Activated CD8-positive, alpha-beta memory T cell treated with anti-CD3 and anti-CD28 coated beads, Interleukin-2, amount 10 ng/mL, durations not matched to agents 7 days and 5 days (primary cell): ENCODE results near the gene CFAP46. TPM values are rescaled to one million over a fixed set of nuclear protein-coding genes. Genes with fewer than 3 reads are reported as not detected.
"Not testable (repeated sequence)": the region's sequence is repeated elsewhere in the genome, so short reads cannot be mapped to it uniquely, and the experiment has no call there.

Experiments used
- ATAC-seq: fragments of 150-1000 bp; cut with Tn5 transposase; one replicate; pipeline ENCODE4 v1.10.0; 2021; ENCODE audit warnings: moderate library complexity
- CTCF ChIA-PET: fragments of 350-600 bp; sonication (Branson Sonifier 250); formaldehyde crosslinking; loops from one replicate; lab custom pipeline; 2021; ENCODE audit warnings: antibody characterized with exemption; lab: Charles Lee
- DNase-seq: peaks from one replicate; pipeline ENCODE4 v3.0.0-alpha.2; 2020
- H3K27ac Mint-ChIP-seq: one replicate; pipeline ENCODE4 v1.8.0; 2021; ENCODE audit warnings: mild to moderate bottlenecking, mixed read lengths
- H3K27me3 Mint-ChIP-seq: one replicate; pipeline ENCODE4 v1.8.0; 2021; ENCODE audit warnings: mixed read lengths
- H3K36me3 Mint-ChIP-seq: one replicate; pipeline ENCODE4 v1.8.0; 2021; ENCODE audit warnings: mild to moderate bottlenecking, mixed read lengths
- H3K4me1 Mint-ChIP-seq: one replicate; pipeline ENCODE4 v1.8.0; 2021; ENCODE audit warnings: mixed read lengths
- H3K4me3 Mint-ChIP-seq: one replicate; pipeline ENCODE4 v1.8.0; 2021; ENCODE audit warnings: mild to moderate bottlenecking, moderate library complexity, mixed read lengths
- H3K9me3 Mint-ChIP-seq: one replicate; pipeline ENCODE4 v1.8.0; 2022; ENCODE audit warnings: low read depth, mixed read lengths
- total RNA-seq, 2 experiments: library from RNA; stranded (reverse); gene quantifications; one replicate each; pipeline ENCODE4 v1.2.3, GENCODE V29; 2021

CFAP46 gene
- total RNA-seq, 2 experiments from 2014 or later, result not detected

DNA sequence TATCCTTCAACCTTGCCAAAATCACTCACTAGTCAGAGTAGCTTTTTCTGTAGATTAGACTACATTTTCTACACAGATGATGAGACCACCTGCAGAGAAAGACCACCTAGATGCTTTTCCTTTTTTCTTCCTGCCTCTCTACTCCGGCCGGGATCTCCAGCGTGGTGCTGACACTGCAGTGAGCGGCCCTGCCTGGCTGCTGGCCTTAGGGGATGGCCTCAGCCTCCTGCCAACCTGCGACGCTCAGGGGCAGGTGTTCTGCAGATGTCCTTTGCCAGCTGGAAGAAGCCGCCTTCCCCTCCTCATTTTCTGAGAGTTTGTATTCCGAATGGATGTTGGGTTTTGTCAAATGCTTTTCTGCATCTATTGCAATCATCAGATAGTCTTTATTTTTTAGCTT is 113.0 kb downstream of the CFAP46 start:
- ATAC-seq (no peak), DNase-seq (no peak)
- no peaks in the 10 kb centered on the region for H3K9me3 Mint-ChIP-seq
- peaks cover 4% of the 10 kb centered on the region for H3K27me3 Mint-ChIP-seq
- no peaks in the 10 kb centered on the region for H3K4me1 Mint-ChIP-seq
- peaks cover 2% of the 10 kb centered on the region for H3K36me3 Mint-ChIP-seq
- H3K4me3 Mint-ChIP-seq, result no peak overlapping the region
- no peak overlapping the region for H3K27ac Mint-ChIP-seq
- CTCF ChIA-PET, result no interaction called here

DNA sequence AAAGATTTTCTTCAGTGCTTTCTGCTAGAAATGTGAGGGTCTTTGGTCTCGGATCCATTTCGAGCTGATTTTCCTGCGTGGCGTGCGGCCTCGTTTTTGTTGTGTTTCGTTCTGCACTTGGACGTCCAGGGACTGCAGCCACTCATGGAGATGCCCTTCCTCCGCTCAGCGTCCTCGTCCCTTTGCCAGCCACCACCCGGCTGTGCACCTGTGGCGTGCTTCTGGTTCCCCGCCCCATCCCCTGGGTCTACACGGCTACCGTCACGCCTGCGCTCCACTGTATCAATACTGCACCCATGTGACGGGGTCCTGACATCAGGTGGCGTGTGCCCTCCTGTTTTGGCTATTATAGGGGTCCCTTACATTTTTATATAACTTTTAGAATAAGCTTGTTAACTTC is 113.7 kb downstream of the CFAP46 start:
- Mint-ChIP-seq H3K36me3 (peaks cover 2% of the 10 kb centered on the region), H3K27me3 (peaks cover 4% of the 10 kb centered on the region), H3K4me3 (no peak overlapping the region), H3K9me3 (no peaks in the 10 kb centered on the region), H3K4me1 (no peaks in the 10 kb centered on the region), H3K27ac (no peak overlapping the region)
- ATAC-seq (no peak), DNase-seq (peak; percentile 30)
- CTCF ChIA-PET, result no interaction called here

DNA sequence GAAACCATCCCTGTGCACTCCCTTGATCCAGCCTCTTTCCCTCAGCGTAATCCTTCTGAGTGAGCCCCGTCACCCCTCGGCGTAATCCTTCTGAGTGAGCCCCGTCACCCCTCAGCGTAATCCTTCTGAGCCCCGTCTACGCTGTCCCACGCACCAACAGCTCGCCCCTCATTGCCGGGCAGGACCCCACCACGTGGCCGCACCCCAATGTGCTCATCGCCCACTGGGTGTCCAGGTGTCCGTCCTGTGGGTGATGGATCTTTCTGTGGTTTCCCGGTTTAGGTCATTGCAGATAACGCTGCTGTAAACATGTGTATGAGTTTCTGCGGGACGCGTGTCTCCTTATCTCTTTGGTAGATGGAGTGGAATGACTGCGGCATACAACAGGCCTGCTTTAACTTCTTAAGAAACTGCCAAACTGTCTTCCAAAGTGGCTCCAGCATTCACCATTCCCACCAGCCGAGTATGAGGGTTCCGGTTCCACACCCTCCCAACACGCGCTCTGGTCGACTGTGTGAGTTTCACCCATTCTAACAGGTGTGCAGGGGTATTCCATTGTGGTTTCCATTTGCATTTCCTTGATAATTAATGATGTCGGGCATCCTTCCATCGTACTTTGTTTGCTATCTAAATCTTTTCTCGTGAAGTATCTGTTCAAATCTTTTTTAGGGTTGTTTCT is 114.4 kb downstream of the CFAP46 start:
- ATAC-seq (no peak), DNase-seq (no peak)
- Mint-ChIP-seq H3K4me3 (no peak overlapping the region), H3K27ac (no peak overlapping the region), H3K36me3 (peaks cover 2% of the 10 kb centered on the region), H3K4me1 (no peaks in the 10 kb centered on the region), H3K9me3 (no peaks in the 10 kb centered on the region), H3K27me3 (peaks cover 4% of the 10 kb centered on the region)
- CTCF ChIA-PET, result no interaction called here

DNA sequence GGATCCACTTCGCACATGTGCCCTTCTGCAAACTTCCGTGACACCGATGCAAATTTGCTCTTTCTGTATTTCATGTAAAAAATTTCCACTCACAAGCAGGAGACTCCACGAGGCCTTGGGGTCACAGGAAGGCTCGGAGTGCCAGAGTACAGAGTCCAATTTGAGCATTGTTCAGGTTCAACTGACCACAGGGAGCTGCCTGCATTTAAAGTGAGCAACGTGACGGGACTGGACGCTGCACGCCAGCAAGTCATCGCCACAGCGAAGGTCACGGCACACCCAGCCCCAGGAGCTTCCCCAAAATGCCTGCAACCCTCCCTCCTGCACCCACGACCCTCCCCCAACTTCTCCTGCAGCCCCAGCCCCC is 115.0 kb downstream of the CFAP46 start:
- Mint-ChIP-seq H3K27ac (no peak overlapping the region), H3K27me3 (peaks cover 4% of the 10 kb centered on the region), H3K4me1 (no peaks in the 10 kb centered on the region), H3K9me3 (no peaks in the 10 kb centered on the region), H3K4me3 (no peak overlapping the region), H3K36me3 (peaks cover 2% of the 10 kb centered on the region)
- CTCF ChIA-PET, result no interaction called here
- DNase-seq, result no peak
- ATAC-seq, result no peak

DNA sequence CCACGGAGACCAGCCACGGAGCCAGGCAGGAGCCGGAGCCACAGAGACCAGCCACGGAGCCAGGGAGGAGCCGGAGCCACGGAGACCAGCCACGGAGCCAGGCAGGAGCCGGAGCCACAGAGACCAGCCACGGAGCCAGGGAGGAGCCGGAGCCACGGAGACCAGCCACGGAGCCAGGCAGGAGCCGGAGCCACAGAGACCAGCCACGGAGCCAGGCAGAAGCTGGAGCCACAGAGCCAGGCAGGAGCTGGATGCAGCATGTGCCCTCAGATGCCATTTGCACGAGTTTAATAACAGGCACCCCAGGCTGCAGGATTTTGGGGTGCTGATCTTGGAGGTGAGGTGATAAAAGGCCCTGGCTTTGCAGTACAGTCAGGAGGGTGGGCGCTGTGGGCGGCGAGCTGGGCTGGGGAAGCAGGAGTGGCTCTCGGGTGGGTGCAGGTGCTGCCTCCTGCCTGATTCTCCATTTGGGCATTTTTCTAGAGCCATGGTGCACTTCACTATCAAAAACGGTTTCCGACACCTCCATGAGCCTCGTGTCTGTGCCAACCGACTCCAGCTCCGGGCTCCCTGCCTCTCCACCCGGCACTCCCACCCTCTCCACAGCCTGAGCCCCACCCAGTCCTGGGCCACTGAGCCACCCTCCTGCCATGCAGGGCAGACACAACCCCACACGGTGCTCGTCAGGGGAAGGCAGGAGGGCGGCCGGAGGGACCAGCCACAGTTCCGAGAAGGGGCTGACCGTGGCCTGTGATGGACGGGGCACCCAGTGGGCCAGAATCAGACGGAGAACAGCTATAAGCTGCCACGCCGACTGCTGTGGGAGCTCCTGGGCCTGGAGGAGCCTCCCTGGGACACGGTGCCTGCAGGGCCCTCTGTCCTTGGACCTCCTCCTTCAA is 115.6 kb downstream of the CFAP46 start:
- H3K36me3 Mint-ChIP-seq, result peaks cover 2% of the 10 kb centered on the region
- no peaks in the 10 kb centered on the region for H3K4me1 Mint-ChIP-seq
- no peak overlapping the region for H3K27ac Mint-ChIP-seq
- no peaks in the 10 kb centered on the region for H3K9me3 Mint-ChIP-seq
- H3K27me3 Mint-ChIP-seq, result peaks cover 4% of the 10 kb centered on the region
- CTCF ChIA-PET, result no interaction called here
- no peak overlapping the region for H3K4me3 Mint-ChIP-seq
- ATAC-seq, result no peak
- DNase-seq, result no peak

DNA sequence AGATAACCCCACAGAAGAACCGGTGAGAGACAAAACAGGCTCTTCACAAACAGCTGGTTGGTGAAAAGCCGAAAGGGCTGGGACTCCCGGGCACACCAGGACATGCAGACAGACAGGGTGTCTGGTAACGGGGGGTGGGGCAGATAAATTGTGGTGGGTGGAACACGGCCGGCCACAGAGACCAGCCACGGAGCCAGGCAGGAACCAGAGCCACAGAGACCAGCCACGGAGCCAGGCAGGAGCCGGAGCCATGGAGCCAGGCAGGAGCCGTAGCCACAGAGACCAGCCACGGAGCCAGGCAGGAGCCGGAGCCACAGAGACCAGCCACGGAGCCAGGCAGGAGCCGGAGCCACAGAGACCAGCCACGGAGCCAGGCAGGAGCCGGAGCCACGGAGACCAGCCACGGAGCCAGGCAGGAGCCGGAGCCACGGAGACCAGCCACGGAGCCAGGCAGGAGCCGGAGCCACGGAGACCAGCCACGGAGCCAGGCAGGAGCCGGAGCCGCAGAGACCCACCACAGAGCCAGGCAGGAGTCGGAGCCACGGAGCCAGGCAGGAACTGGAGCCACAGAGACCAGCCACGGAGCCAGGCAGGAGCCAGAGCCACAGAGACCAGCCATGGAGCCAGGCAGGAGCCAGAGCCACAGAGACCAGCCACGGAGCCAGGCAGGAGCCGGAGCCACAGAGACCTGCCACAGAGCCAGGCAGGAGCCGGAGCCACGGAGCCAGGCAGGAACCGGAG is 116.4 kb downstream of the CFAP46 start:
- ATAC-seq, H3K36me3 Mint-ChIP-seq, H3K27ac Mint-ChIP-seq, H3K4me3 Mint-ChIP-seq, H3K9me3 Mint-ChIP-seq, H3K4me1 Mint-ChIP-seq, H3K27me3 Mint-ChIP-seq, CTCF ChIA-PET, DNase-seq: not testable (repeated sequence)

DNA sequence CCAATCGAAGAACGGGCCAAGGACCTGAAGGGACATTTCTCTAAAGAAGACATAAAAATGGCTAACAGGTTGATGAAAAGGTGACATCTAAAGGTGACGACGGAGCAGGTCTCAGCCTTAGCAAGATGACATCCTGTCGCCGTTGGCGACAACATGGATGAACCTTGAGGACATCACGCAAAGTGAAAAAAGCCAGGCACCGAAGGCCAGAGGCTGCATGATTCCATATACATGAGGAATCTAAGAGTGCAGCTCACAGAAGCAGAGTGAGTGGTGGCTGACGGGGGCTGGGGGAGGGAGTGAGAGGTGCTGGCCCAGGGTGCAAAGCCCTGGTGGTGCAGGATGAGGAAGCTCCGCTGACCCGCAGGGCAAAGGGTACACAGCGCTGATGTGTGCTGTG is 122.3 kb downstream of the CFAP46 start:
- Mint-ChIP-seq H3K27me3 (no peaks in the 10 kb centered on the region), H3K4me1 (no peaks in the 10 kb centered on the region), H3K4me3 (no peak overlapping the region), H3K36me3 (no peaks in the 10 kb centered on the region), H3K9me3 (no peaks in the 10 kb centered on the region), H3K27ac (no peak overlapping the region)
- DNase-seq (no peak), ATAC-seq (no peak)
- CTCF ChIA-PET, result no interaction called here

DNA sequence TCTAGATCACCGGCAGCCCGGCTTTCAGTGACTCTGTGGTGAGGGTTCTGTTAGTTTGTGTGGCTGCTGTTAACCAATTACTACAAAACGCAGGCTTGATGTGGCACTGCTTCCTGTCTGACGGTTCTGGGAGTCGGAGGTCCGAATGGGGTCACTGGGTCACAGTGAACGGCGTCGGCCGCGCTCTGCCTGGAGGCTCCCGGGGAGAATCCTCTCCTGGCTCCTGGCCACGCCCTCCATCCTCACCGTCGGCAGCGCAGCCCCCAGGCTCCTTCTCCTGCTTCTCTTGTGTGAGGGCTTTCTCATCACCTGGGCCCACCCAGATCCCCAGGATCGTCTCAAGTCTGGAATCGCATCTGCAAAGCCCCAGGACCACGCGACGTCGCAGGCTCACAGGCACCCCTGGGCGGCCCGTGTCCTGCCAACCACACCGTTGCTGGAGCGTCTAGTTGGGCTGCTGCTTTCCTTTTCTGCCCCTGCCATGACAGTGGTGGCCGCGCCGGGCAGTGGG is 124.6 kb downstream of the CFAP46 start:
- ATAC-seq, result no peak
- CTCF ChIA-PET, result no interaction called here
- no peak for DNase-seq
- no peaks in the 10 kb centered on the region for H3K27me3 Mint-ChIP-seq
- no peaks in the 10 kb centered on the region for H3K4me1 Mint-ChIP-seq
- no peaks in the 10 kb centered on the region for H3K9me3 Mint-ChIP-seq
- H3K36me3 Mint-ChIP-seq, result no peaks in the 10 kb centered on the region
- H3K27ac Mint-ChIP-seq, result no peak overlapping the region
- no peak overlapping the region for H3K4me3 Mint-ChIP-seq

DNA sequence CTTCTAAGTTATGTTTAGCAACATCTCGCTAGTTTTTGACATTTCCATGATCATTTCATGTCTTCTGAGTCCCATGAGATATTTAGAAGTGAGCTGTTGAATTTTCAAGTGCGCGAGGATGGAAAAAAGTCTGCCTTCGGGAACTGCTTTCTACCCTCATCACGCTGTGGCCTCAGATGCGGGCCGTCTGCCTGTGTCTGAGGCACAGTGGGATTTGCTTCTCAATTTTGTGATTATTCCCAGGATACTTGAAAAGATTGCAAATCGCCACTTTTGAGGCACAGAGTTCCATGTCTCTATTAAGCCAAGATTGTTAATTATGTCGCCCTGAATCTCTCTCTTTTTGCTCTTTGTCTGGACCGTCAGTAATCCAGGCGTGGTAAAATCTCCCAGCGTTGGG is 125.7 kb downstream of the CFAP46 start:
- Mint-ChIP-seq H3K27ac (no peak overlapping the region), H3K27me3 (no peaks in the 10 kb centered on the region), H3K4me3 (no peak overlapping the region), H3K36me3 (no peaks in the 10 kb centered on the region), H3K4me1 (no peaks in the 10 kb centered on the region), H3K9me3 (no peaks in the 10 kb centered on the region)
- ATAC-seq (no peak), DNase-seq (no peak)
- CTCF ChIA-PET, result no interaction called here

DNA sequence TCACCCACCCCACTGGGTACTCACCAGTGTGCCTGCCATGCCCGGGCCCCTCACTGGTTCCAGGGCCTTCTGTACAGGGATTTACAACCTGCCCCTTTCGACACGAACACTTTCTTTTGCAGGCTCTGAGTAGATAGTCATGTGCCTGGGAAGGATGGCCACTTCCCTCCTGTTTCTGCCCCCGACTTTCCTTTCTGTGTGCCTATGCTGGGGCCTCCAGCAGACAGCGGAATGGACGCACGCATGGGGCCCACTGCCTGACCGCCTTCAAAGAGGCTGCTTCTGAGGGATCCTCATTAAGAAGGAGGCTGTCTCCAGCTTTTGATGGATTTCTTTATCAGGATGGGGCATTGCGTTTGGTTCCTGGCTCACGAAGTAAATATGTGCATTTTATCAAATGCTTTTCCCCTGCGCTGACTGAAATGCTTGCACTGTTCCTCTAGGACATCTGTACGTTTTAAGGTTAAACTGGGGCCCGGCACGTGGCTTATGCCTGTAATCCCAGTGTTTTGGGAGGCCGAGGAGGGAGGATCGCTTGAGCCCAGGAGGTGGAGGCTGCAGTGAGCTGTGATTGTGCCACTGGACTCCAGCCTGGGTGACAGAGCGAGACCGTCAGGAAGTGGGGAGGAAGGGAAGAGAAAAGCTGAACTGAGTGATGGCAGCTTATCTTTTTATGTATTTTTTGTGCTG is 127.1 kb downstream of the CFAP46 start:
- DNase-seq, result no peak
- no peak overlapping the region for H3K4me3 Mint-ChIP-seq
- no peaks in the 10 kb centered on the region for H3K9me3 Mint-ChIP-seq
- no peak for ATAC-seq
- H3K27me3 Mint-ChIP-seq, result no peaks in the 10 kb centered on the region
- CTCF ChIA-PET, result no interaction called here
- H3K4me1 Mint-ChIP-seq, result no peaks in the 10 kb centered on the region
- no peak overlapping the region for H3K27ac Mint-ChIP-seq
- no peaks in the 10 kb centered on the region for H3K36me3 Mint-ChIP-seq

DNA sequence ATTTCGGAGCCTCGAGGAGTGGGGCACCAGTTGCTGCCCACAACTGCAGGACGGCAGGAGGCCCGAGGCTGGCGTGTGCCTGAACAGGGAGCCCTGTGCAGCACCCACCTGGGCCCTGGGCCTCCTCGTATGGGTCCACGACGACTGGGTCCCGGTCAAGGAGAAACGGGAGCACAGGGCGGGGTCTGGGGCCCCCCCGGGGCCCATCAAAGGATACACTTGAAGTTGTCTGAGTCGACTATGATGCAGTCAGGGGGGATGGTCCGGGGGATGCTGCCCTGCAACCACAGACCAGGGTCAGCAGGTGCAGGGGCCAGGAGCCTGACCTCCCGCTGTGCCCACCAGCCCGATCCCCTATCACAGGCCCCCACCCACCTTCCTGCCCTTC is 127.9 kb downstream of the CFAP46 start:
- Mint-ChIP-seq H3K36me3 (no peaks in the 10 kb centered on the region), H3K27me3 (no peaks in the 10 kb centered on the region), H3K4me1 (no peaks in the 10 kb centered on the region), H3K4me3 (no peak overlapping the region), H3K27ac (no peak overlapping the region), H3K9me3 (no peaks in the 10 kb centered on the region)
- DNase-seq (no peak), ATAC-seq (no peak)
- CTCF ChIA-PET, result no interaction called here

DNA sequence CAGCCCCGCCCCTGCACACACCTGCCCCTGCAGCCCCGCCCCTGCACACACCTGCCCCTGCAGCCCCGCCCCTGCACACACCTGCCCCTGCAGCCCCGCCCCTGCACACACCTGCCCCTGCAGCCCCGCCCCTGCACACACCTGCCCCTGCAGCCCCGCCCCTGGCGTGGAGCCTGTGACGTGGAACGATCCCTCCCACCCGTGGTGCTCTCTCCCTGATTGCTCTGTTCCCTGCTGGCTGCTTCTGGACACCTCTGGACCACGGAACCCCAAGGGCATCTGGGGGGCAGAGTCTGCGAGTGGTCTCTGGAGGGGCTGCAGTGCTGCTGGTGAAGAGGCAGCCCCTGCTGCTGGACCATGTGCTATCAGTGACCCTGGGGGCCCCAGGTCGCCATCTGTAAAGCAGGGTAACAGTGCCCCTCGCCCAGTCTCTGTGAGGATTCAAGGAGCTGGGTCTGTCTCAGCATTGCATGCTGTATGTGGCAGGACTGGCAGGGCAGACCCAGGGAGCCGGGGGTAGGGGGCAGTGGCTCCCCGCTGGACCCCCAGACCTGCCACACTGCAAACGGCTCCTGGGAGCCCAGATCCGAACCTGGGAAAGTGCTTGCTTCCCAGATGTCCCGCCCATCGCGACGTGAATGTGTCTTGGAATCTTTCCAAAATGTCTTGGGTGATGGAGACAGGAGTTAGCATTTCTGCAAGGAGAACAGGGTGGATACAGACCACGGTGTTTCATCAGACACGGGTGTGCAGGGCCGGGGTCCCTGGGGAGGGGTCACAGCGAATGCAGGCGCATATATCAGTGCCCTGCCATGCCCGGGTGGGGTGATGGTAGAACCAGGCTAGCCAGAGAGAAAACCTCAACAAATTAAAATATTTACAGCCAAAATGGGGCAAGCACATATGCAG is 128.6 kb downstream of the CFAP46 start:
- no peaks in the 10 kb centered on the region for H3K36me3 Mint-ChIP-seq
- H3K27ac Mint-ChIP-seq, result no peak overlapping the region
- no peaks in the 10 kb centered on the region for H3K4me1 Mint-ChIP-seq
- H3K9me3 Mint-ChIP-seq, result no peaks in the 10 kb centered on the region
- ATAC-seq (no peak), DNase-seq (no peak)
- no peaks in the 10 kb centered on the region for H3K27me3 Mint-ChIP-seq
- CTCF ChIA-PET, result no interaction called here
- no peak overlapping the region for H3K4me3 Mint-ChIP-seq
